Measurements from ENCODE around the gene STMP1.

STMP1 gene

GRCh38 chr7:135672560-135673359 lies 10.4 kb downstream of the STMP1 start:
- TF ChIP-seq CTCF (IDR thresholded peaks at IDR 0.05; ENCODE audit: low read depth, low read length, missing control alignments), result peak; percentile 84
- H3K27ac ChIP-seq, result peak overlapping the region; percentile 68
- DNase-seq, result peak; percentile 80
- no peak overlapping the region for H3K4me3 ChIP-seq (ENCODE audit: low read depth, low read length)
- in situ Hi-C loops (cut with HindIII; ENCODE audit: low pct_ligation_motif_present, low sequenced_read_pairs), result no loop called here
- peaks cover 5% of the 10 kb centered on the region for H3K36me3 ChIP-seq (replicated peaks)
- H3K27me3 ChIP-seq (replicated peaks), result no peaks in the 10 kb centered on the region

GRCh38 chr7:135673360-135673706 lies 11.0 kb downstream of the STMP1 start:
- H3K27ac ChIP-seq, result peak overlapping the region; percentile 68
- in situ Hi-C loops (cut with HindIII; ENCODE audit: low pct_ligation_motif_present, low sequenced_read_pairs), result no loop called here
- no peak for DNase-seq
- no peaks in the 10 kb centered on the region for H3K27me3 ChIP-seq (replicated peaks)
- no peak for TF ChIP-seq CTCF (IDR thresholded peaks at IDR 0.05; ENCODE audit: low read depth, low read length, missing control alignments)
- no peak overlapping the region for H3K4me3 ChIP-seq (ENCODE audit: low read depth, low read length)
- H3K36me3 ChIP-seq (replicated peaks), result peaks cover 9% of the 10 kb centered on the region

GRCh38 chr7:135678612-135679575 lies 16.6 kb downstream of the STMP1 start:
- Histone ChIP-seq H3K27me3 (replicated peaks) (no peaks in the 10 kb centered on the region), H3K27ac (no peak overlapping the region), H3K4me3 (ENCODE audit: low read depth, low read length) (no peak overlapping the region), H3K36me3 (replicated peaks) (peaks cover 10% of the 10 kb centered on the region)
- no peak for TF ChIP-seq CTCF (IDR thresholded peaks at IDR 0.05; ENCODE audit: low read depth, low read length, missing control alignments)
- no peak for DNase-seq
- in situ Hi-C loops (cut with HindIII; ENCODE audit: low pct_ligation_motif_present, low sequenced_read_pairs), result no loop called here

- Histone ChIP-seq H3K27me3 (replicated peaks) (no peaks in the 10 kb centered on the region), H3K4me3 (ENCODE audit: low read depth, low read length) (no peak overlapping the region), H3K36me3 (replicated peaks) (peaks cover 7% of the 10 kb centered on the region), H3K27ac (no peak overlapping the region)
- in situ Hi-C loops (cut with HindIII; ENCODE audit: low pct_ligation_motif_present, low sequenced_read_pairs), result no loop called here
- no peak for TF ChIP-seq CTCF (IDR thresholded peaks at IDR 0.05; ENCODE audit: low read depth, low read length, missing control alignments)
- no peak for DNase-seq
These were observed 19.4 kb downstream of the STMP1 start for GRCh38 chr7:135681762-135682161.

GRCh38 chr7:135682191-135682590 lies 19.9 kb downstream of the STMP1 start:
- Histone ChIP-seq H3K27ac (no peak overlapping the region), H3K36me3 (replicated peaks) (peaks cover 6% of the 10 kb centered on the region), H3K4me3 (ENCODE audit: low read depth, low read length) (no peak overlapping the region), H3K27me3 (replicated peaks) (no peaks in the 10 kb centered on the region)
- in situ Hi-C loops (cut with HindIII; ENCODE audit: low pct_ligation_motif_present, low sequenced_read_pairs), result no loop called here
- no peak for DNase-seq
- no peak for TF ChIP-seq CTCF (IDR thresholded peaks at IDR 0.05; ENCODE audit: low read depth, low read length, missing control alignments)
